HCT116 (cell line): ENCODE data around the gene TSPO. TPM values are rescaled to one million over a fixed set of nuclear protein-coding genes. Genes with fewer than 3 reads are reported as not detected.
A peak's percentile ranks its signal among the peaks of the same experiment; 100 is the strongest.

Experiments used
- ATAC-seq: fragments of 200-7000 bp; cut with Tn5 transposase; 2 replicates; pipeline ENCODE4 v1.9.1; 2020; ENCODE audit warnings: mild to moderate bottlenecking, moderate library complexity
- BruUV-seq: library from RNA; stranded (reverse); fragments of 400-500 nt; replicated peaks from 2 replicates; lab custom pipeline; 2021; lab: Mats Ljungman, UMichigan
- CTCF ChIA-PET: fragments of 300-600 bp; sonication (Branson Sonifier 250); formaldehyde crosslinking; loops from one replicate; lab custom pipeline; 2021; ENCODE audit warnings: antibody characterized with exemption; lab: Charles Lee
- POLR2A ChIA-PET: fragments of 300-600, 350-600 bp; sonication (Branson Sonifier 250); formaldehyde crosslinking; loops from one replicate; lab custom pipeline; 2021; ENCODE audit warnings: antibody characterized with exemption; lab: Charles Lee
- RAD21 ChIA-PET, 2 experiments: fragments of 300-600 bp; sonication (Branson Sonifier 250); formaldehyde crosslinking; loops; one replicate each; lab custom pipeline; 2023; ENCODE audit warnings: low total read pairs in 2 of 2; ENCODE audit not compliant: uncharacterized antibody in 2 of 2, unreplicated experiment in 2 of 2, low non-redundant PET in 1 of 2; lab: Charles Lee
- DNase-seq: peaks from one replicate; pipeline ENCODE4 v3.0.0-alpha.2; 2010; ENCODE audit warnings: low read depth, low spot score
- H2AFZ ChIP-seq: fragments of 200-600 bp; shearing (Covaris generic), sonication (generic); 2 replicates; pipeline ENCODE4 v1.6.1; 2017; ENCODE audit warnings: low read depth, mixed run types, mixed read lengths, antibody characterized with exemption, low read length; ENCODE audit not compliant: poor library complexity, severe bottlenecking
- H3K27ac ChIP-seq: 2 replicates; pipeline ENCODE4 v1.5.1; 2012; ENCODE audit warnings: low read depth, low read length
- H3K27me3 ChIP-seq: fragments of 200-600 bp; sonication (generic); 2 replicates; pipeline ENCODE4 v1.6.1; 2016; ENCODE audit warnings: mixed run types, low read length, mixed read lengths; ENCODE audit not compliant: insufficient read depth
- H3K36me3 ChIP-seq, 2 experiments: fragments of 200-500 bp in 1 of 2; fragments of 200-600 bp in 1 of 2; sonication (Bioruptor generic) in 1 of 2; sonication (generic) in 1 of 2; 2 replicates each; pipeline versions ENCODE4 v1.5.1 to v1.6.1; 2014 to 2016; ENCODE audit warnings: low read length in 2 of 2, inconsistent platforms in 1 of 2, mixed read lengths in 1 of 2, mixed run types in 1 of 2; ENCODE audit not compliant: insufficient read depth in 2 of 2, control insufficient read depth in 1 of 2
- H3K4me1 ChIP-seq, 2 experiments: fragments of 200-600 bp in 1 of 2; sonication (generic) in 1 of 2; 2 replicates each; pipeline versions ENCODE4 v1.5.1 to v1.6.1; 2012 to 2017; ENCODE audit warnings: low read length in 2 of 2, inconsistent platforms in 1 of 2, mild to moderate bottlenecking in 1 of 2, mixed read lengths in 1 of 2, mixed run types in 1 of 2, moderate library complexity in 1 of 2; ENCODE audit not compliant: insufficient read depth in 2 of 2, control insufficient read depth in 1 of 2
- H3K4me2 ChIP-seq: fragments of 200-600 bp; sonication (generic); 2 replicates; pipeline ENCODE4 v1.6.1; 2017; ENCODE audit warnings: mixed run types, low read length, mixed read lengths
- H3K4me3 ChIP-seq, 2 experiments: fragments of 200-600 bp in 1 of 2; sonication (generic) in 1 of 2; replicated peaks in 1 of 2; 2 replicates each; pipeline ENCODE4 v1.5.1; 2011 to 2016; ENCODE audit warnings: low read length in 2 of 2, control low read depth in 1 of 2, low read depth in 1 of 2, mild to moderate bottlenecking in 1 of 2, mixed read lengths in 1 of 2, mixed run types in 1 of 2
- H3K79me2 ChIP-seq: fragments of 200-600 bp; sonication (generic); 2 replicates; pipeline ENCODE4 v1.6.1; 2017; ENCODE audit warnings: mild to moderate bottlenecking, mixed run types, low read length, moderate library complexity, mixed read lengths; ENCODE audit not compliant: insufficient read depth
- H3K9ac ChIP-seq: fragments of 200-600 bp; sonication (generic); 2 replicates; pipeline ENCODE4 v1.6.1; 2016; ENCODE audit warnings: low read length, mixed read lengths
- H3K9me2 ChIP-seq: fragments of 200-600 bp; sonication (generic), shearing (Covaris generic); 2 replicates; pipeline ENCODE4 v1.6.1; 2017; ENCODE audit warnings: mixed run types, mild to moderate bottlenecking, moderate library complexity; ENCODE audit not compliant: insufficient read depth
- H3K9me3 ChIP-seq, 2 experiments: fragments of 200-500 bp in 1 of 2; fragments of 200-600 bp in 1 of 2; sonication (Bioruptor generic) in 1 of 2; sonication (generic) in 1 of 2; 2 replicates each; pipeline ENCODE4 v1.6.1; 2014 to 2017; ENCODE audit warnings: low read length in 2 of 2, mixed read lengths in 2 of 2, inconsistent platforms in 1 of 2, low read depth in 1 of 2, mild to moderate bottlenecking in 1 of 2, mixed run types in 1 of 2, moderate library complexity in 1 of 2; ENCODE audit not compliant: control insufficient read depth in 1 of 2, insufficient read depth in 1 of 2
- H4K20me1 ChIP-seq: fragments of 200-600 bp; sonication (generic), shearing (Covaris generic); 2 replicates; pipeline ENCODE4 v1.6.1; 2017; ENCODE audit warnings: mixed run types, mild to moderate bottlenecking, moderate library complexity; ENCODE audit not compliant: insufficient read depth
- JUND ChIP-seq: IDR thresholded peaks from 2 replicates; pipeline ENCODE4 v1.6.1; 2012
- MAX ChIP-seq: IDR thresholded peaks from 2 replicates; pipeline ENCODE4 v1.6.1; 2012
- POLR2A ChIP-seq: IDR thresholded peaks from 2 replicates; pipeline ENCODE4 v1.7.0; 2011; ENCODE audit warnings: borderline replicate concordance; ENCODE audit not compliant: insufficient read depth, insufficient read length; ENCODE audit errors: extremely low read depth
- POLR2AphosphoS5 ChIP-seq: IDR thresholded peaks from 2 replicates; pipeline ENCODE4 v1.6.1; 2011; ENCODE audit warnings: mild to moderate bottlenecking, low read depth, low read length, moderate library complexity
- RAD21 ChIP-seq: IDR thresholded peaks from 2 replicates; pipeline ENCODE4 v1.6.1; 2012; ENCODE audit warnings: low read depth, mild to moderate bottlenecking
- intact Hi-C: fragments of 100-400 bp; cut with micrococcal nuclease; formaldehyde crosslinking; loops from 2 replicates; pipeline ENCODE4 v1.10.0; 2022
- total RNA-seq: library from RNA; stranded (reverse); gene quantifications from one replicate; pipeline ENCODE4 v1.2.1, GENCODE V29; 2021; ENCODE audit not compliant: unreplicated experiment
- TF ChIP-seq, protein P1 (sequence below): IDR thresholded peaks from 2 replicates; pipeline ENCODE4 v1.6.1; 2012; ENCODE audit warnings: low read depth

TSPO gene
- total RNA-seq, 1 experiment from 2014 or later: 192 TPM

GRCh38 chr22:43110444-43110926 lies 40.9 kb upstream of the TSPO start, which contains the start of gene BIK:
Gene BIK (plus strand): TSS chr22:43110750. CDS start chr22:43124023, 13,273 bp downstream.
- peak within 1 kb of the TSS; percentile 74; the same call in 1 of the 2 replicates for H3K27ac ChIP-seq
- H3K27me3 ChIP-seq: no peaks in the 10 kb centered on the region
- H3K9me2 ChIP-seq: no peaks in the 10 kb centered on the region
- no TSS peak for BruUV-seq
- H3K36me3 ChIP-seq: no peaks in the 10 kb centered on the region
- peak within 1 kb of the TSS; percentile 76 for H3K9ac ChIP-seq
- ATAC-seq: peak; percentile 81
- TF ChIP-seq JUND (no peak), MAX (peak; percentile 49; the same call in 1 of the 2 replicates), POLR2A (peak; percentile 53), POLR2AphosphoS5 (peak; percentile 70; the same call in 1 of the 2 replicates), RAD21 (peak; percentile 11; the same call in 1 of the 2 replicates)
- TF ChIP-seq, protein P1, sequence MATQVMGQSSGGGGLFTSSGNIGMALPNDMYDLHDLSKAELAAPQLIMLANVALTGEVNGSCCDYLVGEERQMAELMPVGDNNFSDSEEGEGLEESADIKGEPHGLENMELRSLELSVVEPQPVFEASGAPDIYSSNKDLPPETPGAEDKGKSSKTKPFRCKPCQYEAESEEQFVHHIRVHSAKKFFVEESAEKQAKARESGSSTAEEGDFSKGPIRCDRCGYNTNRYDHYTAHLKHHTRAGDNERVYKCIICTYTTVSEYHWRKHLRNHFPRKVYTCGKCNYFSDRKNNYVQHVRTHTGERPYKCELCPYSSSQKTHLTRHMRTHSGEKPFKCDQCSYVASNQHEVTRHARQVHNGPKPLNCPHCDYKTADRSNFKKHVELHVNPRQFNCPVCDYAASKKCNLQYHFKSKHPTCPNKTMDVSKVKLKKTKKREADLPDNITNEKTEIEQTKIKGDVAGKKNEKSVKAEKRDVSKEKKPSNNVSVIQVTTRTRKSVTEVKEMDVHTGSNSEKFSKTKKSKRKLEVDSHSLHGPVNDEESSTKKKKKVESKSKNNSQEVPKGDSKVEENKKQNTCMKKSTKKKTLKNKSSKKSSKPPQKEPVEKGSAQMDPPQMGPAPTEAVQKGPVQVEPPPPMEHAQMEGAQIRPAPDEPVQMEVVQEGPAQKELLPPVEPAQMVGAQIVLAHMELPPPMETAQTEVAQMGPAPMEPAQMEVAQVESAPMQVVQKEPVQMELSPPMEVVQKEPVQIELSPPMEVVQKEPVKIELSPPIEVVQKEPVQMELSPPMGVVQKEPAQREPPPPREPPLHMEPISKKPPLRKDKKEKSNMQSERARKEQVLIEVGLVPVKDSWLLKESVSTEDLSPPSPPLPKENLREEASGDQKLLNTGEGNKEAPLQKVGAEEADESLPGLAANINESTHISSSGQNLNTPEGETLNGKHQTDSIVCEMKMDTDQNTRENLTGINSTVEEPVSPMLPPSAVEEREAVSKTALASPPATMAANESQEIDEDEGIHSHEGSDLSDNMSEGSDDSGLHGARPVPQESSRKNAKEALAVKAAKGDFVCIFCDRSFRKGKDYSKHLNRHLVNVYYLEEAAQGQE: no peak
- CTCF ChIA-PET: no interaction called here
- no peaks in the 10 kb centered on the region for H4K20me1 ChIP-seq
- peaks cover 24% of the 10 kb centered on the region; the same call in 1 of the 2 replicates for H3K79me2 ChIP-seq
- intact Hi-C loops: no loop called here
- peak within 1 kb of the TSS; percentile 97 for H3K4me2 ChIP-seq
- no peak for DNase-seq
- H3K4me3 ChIP-seq: peak within 1 kb of the TSS; percentile 65 to 83
- H3K4me1 ChIP-seq: peaks cover 8 to 18% of the 10 kb centered on the region in 2 experiments
- H3K9me3 ChIP-seq: no peaks in the 10 kb centered on the region
- RAD21 ChIA-PET: interaction anchor here in 1 of 2 experiments (0.7 kb wide), 1 partner anchor 35 kb away, joined by 4 read pairs; no protein-coding TSS in a partner anchor
- H2AFZ ChIP-seq: peak within 1 kb of the TSS; percentile 77
- POLR2A ChIA-PET: interaction anchor here (0.7 to 5.4 kb wide), 4 partner anchors 14 to 834 kb away, joined by 3 to 28 read pairs (median 4); no protein-coding TSS in a partner anchor
